ENCODE data around the gene SOWAHA.

SOWAHA gene

DNA sequence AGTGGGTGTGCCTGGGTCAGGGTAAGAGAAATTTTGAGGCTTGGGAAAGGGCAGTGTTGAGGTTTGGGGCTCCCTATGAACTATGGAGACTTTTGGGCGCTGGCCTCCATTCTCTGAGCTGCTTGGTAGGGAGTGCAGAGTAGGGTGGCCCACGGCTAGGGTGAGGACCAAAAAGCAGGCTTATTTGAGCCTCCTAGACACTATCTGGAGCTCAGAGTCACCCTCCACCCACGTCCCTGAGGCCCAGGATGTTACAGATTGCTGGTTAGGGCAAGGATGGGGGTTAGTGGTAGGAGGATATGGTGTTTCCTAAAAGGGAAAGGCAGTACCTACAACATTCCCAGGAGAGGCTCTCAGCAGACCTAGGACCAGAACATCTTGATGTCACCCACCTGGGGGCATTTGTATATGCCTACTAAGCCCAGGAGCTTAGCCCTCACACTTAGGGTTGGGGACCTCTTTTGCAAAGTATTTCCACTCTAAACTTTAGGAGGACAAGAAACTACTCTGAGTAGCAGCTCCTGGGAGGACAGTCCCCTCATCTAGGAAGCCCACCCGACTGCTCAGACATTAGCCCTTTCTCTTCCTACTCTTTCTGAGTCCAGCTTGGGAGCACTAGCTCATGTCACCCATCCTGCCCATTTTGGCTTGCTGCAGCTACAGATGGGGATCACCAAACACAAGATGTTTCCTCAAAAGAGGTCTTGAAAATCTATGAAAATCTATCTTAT, 15.0 kb downstream of the SOWAHA start:
- ATAC-seq (no peak), DNase-seq (no peak)

DNA sequence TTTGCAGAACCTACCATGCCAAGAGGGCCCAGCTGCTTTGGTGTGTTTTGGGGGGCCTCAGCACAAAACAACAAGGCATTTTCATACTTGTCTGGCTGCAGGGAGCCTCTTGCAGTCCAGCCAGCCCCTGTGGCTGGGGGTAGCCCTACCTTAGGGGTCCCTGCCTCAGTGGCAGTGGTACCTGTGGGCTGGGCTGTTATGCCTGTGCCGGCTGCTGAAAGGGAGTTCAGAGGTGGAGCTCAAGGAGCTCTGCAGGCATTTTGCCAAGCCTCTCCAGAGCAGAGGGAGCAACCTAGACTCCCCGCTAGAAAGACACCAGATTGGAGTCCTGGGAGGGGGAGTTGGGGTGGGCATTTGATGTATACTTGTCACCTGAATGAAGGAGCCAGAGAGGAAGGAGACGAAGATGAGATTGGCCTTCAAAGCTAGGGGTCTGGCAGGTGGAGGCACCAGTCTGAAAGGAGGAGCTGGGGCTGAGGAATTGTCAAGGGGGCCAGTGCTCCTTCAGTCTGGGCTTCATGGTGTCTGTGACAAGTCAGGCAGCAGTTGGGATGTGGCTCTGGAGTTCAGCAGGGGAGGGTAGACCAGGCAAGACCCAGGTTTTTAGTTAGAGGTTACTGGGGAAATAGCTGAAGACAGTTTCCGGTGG, 15.9 kb downstream of the SOWAHA start:
- DNase-seq (no peak), ATAC-seq (no peak)

DNA sequence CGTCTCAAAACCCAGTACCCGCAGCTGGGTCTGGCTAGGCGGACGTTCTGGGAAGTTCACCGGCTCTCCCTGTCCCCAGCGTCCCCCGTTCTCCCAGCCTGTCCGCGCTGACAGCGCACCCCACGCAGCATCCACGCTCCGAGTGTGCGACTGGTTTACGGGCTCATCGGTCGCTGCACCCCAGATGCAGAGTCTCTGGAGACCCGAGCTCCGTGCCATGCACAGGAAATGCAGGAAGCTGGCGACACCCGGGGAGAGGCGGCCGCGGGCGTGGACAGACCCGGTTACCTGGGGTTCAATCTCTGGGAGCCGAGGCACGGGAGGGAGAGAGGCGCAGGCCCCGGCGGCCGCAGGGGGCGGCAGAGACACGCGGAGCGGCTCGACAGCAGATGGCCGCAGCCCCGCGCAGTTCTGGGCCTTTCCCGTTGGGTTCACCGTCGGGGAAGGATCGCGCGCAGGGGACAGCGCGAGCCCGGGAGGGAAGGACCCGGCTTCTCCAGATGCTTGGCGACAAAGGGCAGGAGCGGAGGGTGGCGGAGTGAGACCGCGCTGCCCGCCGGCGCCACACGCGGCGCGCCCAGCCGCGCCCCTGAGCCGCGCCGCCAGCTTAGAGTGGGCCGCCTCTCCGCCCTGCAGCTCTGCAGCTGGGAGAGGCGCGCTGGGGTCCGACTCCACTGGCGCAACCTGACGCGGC, 16.8 kb downstream of the SOWAHA start:
- DNase-seq (peak; percentile 81), ATAC-seq (peak; percentile 90)

DNA sequence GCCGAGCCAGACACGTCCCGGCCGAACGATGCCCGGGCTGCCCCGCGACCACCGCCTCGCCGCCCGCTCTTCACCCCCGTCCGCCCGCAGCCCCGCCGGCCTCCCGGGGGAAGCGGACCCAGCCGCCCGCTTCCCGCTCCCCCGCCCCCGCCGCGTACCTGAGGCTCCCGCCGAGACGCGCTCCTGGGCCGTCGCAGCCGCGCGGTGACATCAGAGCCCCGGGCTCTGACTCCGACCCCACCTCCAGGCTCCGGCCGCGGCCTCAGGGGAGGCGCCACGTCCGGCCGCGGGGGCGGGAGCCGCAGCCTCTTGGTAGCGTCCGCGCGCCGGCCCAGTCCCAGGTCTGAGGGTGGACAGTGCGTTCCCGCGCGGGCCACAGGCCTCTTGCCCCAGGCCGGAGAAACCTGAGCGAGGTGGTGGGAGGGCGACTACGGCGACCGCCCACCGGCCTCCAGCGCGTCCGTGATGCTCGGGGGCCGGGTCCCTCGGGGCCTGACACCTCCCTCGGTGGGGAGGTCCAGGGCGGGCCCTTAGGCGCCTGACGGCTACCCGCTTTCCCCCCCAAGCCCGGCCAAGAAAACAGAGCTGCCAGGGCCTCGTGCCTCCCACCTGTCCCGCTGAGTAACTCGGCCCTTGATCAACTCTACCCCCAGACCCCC, 17.5 kb downstream of the SOWAHA start, which contains the start of gene SHROOM1:
Gene SHROOM1, minus strand, starts transcription at position 212 of the 659 bp plus-strand sequence. CDS start 4,507 bp downstream, outside the sequence.
- DNase-seq: peak; percentile 51
- ATAC-seq: peak; percentile 34

DNA sequence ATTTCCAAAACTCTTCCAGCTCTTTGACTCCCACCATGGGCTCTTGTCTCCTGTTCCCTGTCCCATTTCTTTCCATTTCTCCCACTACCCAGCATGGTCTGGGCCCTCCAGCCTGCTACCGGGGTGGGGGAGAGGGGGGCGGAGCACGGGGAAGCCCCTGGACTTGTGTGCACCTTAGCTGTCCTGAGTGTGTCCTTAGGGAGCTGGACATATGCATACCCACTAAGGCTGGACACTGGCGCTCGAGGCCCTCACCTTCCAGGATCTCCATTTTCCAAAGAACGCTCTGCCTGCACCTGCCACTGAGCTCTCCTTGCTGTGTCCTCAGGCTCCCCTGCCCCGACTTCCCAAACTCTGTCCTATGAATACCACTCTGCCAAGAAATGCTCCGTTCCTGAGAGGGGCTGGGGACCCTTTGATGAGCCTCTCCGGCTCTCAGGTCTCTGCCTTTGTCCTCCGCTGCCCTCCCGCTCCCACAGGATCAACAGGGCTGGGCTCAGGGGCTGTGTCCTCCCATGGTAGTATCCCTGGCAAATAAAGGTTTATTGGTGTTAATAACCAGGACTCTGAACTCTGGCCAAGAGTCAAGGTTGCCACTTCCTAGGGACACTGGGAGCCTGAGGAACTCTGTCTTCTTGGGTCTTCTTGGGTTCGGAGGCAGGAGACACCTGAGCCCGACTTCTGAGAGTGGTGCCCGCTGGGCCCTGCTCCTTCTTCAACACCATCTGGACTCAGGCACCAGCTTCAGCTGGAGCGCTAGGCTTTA, 18.2 kb downstream of the SOWAHA start:
- no peak for DNase-seq
- ATAC-seq: no peak

DNA sequence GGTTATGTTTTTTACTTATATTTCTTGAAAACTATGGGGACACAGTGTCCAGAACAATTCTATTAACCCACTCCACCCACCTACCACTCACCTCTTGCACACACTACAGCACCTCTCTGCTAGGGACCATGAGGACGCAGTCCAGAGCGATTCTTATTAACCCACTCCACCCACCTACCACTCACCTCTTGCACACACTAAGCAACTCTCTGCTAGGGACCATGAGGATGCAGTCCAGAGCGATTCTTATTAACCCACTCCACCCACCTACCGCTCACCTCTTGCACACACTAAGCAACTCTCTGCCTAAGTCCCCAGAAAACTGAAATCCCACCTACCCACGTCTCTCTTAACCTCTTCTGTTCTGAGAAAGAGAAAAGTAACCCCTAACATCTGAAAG, 19.5 kb downstream of the SOWAHA start:
- no peak for DNase-seq
- ATAC-seq: no peak

DNA sequence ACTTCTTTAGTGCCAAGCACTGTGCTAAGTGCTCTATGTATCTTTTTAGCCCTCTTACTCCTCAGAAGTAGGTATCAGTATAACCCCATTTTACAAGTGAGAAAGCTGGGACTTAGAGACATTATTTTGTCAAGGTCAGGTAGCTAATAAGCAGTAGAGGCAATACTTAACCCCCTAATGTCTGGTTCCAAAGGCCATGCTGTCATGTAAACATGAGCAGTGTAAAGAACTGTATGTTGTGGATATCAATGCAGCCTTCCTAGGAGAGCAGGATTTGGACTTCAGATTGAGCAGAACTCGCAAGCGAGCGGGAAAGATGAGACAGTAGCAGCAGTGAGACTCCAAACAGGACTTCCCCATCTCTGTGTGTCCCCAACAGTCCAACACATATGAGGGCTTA, 21.0 kb downstream of the SOWAHA start:
- ATAC-seq (no peak), DNase-seq (no peak)

DNA sequence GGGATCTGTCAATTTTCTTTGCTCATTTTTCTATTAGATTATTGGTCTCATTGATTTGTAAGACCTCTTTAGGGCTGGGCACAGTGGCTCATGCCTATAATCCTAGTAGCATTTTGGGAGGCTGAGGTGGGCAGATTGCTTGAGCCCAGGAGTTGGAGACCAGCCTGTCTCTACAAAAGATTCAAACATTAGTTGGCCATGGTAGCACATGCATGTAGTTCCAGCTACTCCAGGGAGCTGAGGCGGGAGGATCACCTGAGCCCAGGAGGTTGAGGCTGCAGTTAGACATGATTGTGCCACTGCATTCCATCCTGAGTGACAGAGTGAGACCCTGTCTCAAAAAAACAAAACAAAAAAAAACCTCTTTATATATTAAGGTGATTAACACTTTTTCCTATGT, 23.8 kb downstream of the SOWAHA start:
- DNase-seq (no peak), ATAC-seq (no peak)

DNA sequence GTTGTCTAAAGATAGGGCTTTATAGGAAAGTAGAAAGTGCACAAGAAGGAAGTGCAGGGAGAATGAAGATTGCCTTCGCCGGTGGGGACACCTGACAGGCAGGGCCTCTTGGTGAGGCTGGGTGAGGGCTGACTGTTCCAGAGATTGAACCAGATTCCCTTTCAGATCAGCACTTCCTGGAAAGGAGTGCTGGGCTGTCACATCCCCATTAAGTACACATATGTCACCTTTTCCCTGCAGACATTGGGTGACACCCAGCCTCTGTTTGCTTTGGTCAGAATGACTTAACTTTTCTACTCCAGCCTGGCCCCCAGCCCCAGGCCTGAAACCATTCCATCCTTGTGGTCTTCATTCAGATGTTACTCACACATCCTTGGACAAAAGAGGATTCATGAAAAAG, 24.8 kb downstream of the SOWAHA start:
- DNase-seq (no peak), ATAC-seq (no peak)

DNA sequence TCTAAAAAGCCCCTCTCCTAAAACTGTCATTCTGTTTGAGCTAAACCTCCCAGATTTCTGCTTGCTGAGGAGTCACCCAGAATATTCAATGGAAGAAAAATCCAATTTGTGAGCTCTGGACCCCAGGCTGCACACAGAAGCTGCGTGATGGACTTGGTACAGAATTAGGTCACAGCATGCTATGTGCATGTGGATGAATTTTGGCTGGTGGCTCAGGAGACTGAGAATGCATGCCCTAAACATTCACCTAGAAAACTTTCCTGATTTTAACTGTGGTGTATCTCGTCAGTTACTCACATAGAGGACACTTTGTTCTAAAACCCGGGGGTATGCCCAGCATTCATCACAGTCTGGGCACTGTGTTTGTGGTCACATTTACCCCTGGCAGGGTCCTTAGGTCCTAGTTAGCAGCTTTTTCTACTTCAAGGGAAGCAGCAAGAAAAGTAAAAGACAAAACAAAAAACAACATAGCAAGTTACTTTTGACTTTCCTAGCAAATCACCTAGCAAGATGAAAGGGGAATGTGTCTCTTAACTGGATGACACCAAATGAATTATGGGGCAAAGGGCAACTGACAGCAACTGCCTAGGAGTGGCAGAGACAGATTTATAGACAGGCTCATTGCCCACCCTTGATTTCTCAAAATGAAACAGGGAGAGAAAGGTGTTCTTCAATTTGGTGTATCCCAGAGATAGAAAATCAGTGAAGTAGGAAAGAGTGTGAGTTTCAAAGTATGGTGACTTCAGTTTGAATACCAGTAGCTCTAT, 25.6 kb downstream of the SOWAHA start:
- DNase-seq (no peak), ATAC-seq (no peak)

DNA sequence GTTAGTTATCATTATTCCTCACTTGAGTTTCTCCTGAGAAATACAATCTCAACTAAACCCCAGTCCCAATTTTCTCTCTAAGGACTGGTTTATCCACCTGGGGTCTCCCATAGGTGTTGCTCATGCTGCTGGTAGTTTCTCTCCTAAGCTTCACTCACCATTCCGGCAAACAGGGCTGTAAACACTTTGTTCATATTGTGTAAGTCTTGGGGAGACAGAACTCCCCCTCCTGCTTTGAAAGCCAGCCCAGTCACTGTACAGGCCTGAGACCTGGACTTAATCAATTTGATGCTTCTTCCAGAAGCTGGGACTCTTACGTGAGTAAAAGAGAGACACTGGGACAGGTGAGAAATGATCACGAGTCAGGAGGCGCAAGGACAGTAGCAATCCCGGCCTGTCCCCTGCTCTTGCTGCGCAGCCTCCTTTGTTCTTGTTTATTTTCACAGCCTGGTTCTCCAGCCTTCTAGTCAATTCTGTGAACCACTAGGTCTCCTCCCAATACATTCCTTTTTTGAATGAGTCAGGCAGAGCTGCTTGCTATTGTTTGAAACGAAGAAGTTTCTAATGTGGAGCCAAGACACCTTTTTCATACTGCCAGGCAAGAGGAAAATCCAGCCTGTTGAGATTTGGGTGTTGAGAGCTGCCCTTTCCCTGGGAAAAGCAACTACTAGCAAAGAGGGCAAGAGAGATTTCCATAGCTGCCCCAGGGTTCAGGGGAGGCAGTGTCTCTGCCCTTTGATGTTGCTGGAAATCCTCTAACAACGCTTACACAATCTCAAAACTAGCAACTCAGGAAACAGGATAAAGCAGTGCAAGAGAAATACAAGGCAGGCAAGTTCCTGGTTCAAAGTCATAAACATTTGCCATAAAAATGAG, 26.6 kb downstream of the SOWAHA start:
- DNase-seq (no peak), ATAC-seq (no peak)

DNA sequence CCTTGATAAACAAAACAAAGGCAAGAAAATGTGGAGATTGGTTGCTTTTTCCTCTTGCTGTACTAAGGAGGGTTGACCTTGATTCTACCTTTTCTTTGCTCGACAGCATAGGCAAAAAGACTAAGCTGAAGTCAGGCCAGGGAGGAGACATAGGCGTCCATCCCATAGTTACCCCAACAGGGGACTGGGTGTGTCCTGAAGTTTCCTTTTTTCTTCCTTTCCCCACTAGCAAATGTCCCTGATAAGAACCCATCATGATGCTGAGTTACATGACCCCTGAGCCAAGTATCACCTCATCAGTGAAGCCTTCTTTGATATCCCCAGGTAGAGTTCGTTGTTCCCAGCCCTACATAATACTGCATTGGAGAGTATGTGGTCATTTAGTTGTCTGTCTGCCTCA, 27.2 kb downstream of the SOWAHA start:
- DNase-seq (no peak), ATAC-seq (no peak)

DNA sequence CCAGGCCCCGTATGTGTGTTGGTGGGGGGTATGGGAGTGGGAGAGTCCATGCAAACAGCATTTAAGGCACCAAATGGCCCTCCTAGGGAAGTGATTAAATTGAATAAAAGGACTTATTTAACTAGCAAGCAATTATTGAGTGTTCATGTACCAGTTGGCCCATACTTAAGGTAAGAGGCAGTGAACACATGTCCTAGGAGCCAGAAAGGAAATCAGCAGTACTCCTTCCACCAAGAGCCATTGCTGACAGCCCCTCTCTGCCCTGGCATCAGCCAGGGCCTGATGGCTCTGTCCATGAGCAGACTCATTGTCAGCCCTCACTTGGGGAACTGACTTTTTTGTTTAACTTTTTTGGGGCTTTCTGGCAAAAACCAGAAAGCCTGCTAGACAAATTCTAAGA, 27.8 kb downstream of the SOWAHA start:
- no peak for DNase-seq
- ATAC-seq: no peak

DNA sequence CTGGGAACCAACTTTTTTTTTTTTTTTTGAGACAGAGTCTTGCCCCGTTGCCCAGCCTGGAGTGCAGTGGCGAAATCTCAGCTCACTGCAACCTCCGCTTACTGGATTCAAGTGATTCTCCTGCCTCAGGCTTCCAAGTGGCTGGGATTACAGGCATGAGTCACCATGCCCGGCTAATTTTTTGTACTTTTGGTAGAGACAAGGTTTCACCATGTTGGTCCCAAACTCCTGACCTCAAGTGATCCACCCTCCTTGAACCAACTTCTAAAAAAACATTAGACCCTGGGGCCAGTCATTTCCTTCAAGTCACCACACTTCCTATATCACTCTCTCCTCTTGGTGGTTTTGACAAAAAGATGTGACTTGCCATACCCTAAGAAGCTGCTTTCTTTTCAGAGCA, 28.2 kb downstream of the SOWAHA start:
- ATAC-seq: no peak
- DNase-seq: no peak

DNA sequence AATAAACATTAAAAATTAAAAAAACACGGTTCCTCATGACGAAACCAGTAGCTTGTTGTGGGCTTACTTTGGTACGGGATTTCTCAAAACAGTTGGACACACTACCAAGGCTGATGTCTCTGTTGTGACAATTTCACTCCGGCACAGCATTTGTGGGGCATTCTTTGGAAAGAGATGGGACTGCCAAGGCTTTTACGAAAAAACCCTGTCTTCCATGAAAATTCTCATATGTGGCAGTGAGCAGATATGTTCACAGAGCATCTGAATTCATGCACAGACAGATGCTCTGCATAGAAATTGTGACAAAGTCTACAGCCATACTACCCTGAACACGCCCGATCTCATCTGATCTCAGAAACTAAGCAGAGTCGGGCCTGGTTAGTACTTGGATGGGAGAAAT, 35.2 kb downstream of the SOWAHA start:
- no peak for ATAC-seq
- DNase-seq: no peak

DNA sequence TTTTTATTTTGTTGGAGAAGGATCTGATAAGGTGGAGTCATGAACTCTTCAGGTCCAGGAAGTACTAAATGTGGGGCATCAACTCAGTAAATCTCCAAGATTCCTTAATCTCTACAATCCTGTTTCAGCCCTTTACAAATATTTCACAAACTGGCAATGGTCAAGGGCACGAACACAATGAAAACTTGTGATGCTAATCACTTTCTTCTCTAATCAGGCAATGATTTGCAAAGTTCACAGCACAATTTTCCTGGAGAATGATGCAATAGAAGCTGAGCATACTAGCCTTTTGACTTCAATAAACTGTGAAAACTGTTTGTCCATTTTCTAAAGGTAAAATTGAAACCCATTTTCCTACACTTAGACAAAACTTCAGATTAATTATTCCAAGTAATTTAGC, 36.2 kb downstream of the SOWAHA start:
- no peak for DNase-seq
- ATAC-seq: no peak

DNA sequence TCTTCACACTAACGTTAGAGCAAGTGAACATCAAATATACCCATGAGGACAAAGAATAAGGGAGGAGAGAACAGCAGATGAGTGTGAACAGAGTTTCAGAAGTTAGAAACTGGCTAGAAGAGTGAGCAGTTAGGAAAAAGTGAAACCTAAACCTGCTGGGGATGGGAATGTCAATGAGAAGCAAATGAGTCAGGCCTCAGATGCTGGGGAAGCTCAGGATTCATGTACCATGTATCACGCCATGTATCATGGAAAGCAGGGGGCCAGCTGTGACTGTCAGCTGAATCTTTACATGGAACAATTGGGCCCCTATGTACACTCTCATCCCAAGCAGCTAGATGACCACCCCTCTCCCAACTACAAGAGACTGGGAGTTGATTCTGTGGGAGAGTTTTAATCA, 37.0 kb downstream of the SOWAHA start:
- DNase-seq (no peak), ATAC-seq (no peak)

DNA sequence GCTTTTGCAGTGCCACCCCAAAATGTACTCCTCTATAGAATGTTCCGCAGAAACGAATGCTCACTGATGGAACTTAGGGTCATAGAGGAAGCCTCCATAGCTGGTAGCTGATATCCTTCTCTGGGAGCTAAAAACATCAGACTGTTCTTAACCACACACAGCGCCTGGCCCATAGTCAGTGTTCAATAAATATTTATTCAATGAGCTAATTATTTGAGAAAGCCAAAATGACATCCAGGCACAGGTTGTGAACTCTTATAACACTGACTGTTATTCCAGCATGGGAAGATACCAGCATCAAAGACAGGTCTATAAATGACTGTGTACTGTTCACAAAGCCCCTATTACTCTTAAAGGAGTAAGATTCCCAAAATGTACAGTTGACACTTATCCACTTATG, 40.2 kb downstream of the SOWAHA start:
- no peak for DNase-seq
- no peak for ATAC-seq

DNA sequence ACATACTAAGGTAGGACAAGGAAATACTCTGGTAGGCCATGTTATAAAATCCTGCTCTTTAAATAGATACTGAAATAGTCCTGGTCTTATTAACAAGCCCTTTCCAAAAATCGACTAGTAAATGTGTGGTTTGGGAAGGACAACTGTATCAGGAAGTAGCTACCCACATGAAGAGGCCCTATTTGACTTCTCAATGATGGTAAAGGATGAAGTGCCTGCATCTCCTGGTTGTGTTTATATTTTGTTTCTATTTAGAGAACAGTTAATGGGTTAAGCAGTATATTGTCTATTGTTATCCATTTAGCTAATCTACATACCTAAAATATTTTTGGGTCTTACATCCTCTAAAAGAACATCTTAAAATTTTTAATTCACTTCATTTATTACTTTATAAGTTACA, 40.7 kb downstream of the SOWAHA start:
- ATAC-seq: no peak

DNA sequence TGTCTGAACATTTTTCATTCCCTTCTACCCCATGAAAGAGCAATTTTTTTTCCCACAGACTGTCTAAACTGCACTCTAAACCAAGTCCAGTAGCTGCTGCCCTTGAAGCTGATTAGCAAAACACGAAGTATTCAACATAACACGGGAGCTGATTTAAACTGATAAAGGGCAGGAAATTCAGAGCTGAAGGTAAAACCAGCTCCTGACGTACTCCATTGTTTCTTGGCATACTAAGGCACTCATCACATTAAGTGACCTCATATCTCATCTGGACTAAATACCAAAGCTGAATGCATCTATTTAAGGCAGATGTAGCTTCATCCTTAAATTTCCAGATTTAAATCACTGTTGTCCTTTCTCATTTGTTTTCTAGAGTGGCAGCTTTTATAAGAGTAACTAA, 41.2 kb downstream of the SOWAHA start:
- no peak for DNase-seq
- no peak for ATAC-seq

More for the DNA sequence above, 40.7 kb downstream of the SOWAHA start:
- no peak for DNase-seq

All from stimulated activated naive CD8-positive, alpha-beta T cell treated with anti-CD3 and anti-CD28 coated beads, Interleukin-15, Interleukin-2, amounts not matched to agents 100 U/mL and 50 U/mL, for 24 hours (primary cell).